Measurements from ENCODE around the gene AOPEP. TPM values are rescaled to one million over a fixed set of nuclear protein-coding genes. Genes with fewer than 3 reads are reported as not detected.

Gene AOPEP
- total and polyA plus RNA-seq, 9 of the 15 experiments (the other 6 are each of a cell fraction or from before 2014, with no cell fraction given) = 4.5 to 19.3 (median 13.5) TPM

GRCh38 chr9:95045751-95046150, 319.3 kb downstream of the AOPEP start:
- ChIA-PET CTCF (ENCODE audit: low intra/inter-chr PET ratio) (no interaction called here), POLR2A (interaction anchor here (0.8 to 1.5 kb wide), 2 partner anchors 9 to 20 kb away, joined by 3 read pairs; no protein-coding TSS in a partner anchor)
- H3K4me2 ChIP-seq (ENCODE audit: insufficient read depth, low read length) = no peak overlapping the region
- WGBS (ENCODE audit: insufficient coverage, low coverage, missing lambda C conversion rate) = 70% methylated on average over 16 of the region's 16 CpGs
- no TSS peak for BruUV-seq (replicated peaks)
- peaks cover 3% of the 10 kb centered on the region; the same call in 1 of the 3 replicates for H3K79me2 ChIP-seq (ENCODE audit: control insufficient read depth, insufficient read depth, low read length)
- no peaks in the 10 kb centered on the region for H4K20me1 ChIP-seq (replicated peaks; ENCODE audit: control insufficient read depth, insufficient read depth, low read length)
- in situ Hi-C loops (cut with MboI) (no loop called here), intact Hi-C loops (cut with micrococcal nuclease) (no loop called here)
- no peaks in the 10 kb centered on the region for H3K9me3 ChIP-seq (replicated peaks; ENCODE audit: control insufficient read depth, insufficient read depth, low read depth, low read length)
- no peak overlapping the region for H2AFZ ChIP-seq (ENCODE audit: low read depth, low read length)
- peaks cover 2 to 13% of the 10 kb centered on the region in 2 experiments; a peak in 4 of 5 replicates for H3K4me1 ChIP-seq (replicated peaks in 1 of 2; ENCODE audit: control insufficient read depth in 2 of 2, insufficient read depth in 2 of 2, low read length in 2 of 2)
- H3K4me3 ChIP-seq = no peak overlapping the region
- FAIRE-seq (no peak), ATAC-seq (no peak), DNase-seq (ENCODE audit: extremely low read depth in 1 of 4, low spot score in 3 of 4) (no peak)
- no peak overlapping the region for H3K9ac ChIP-seq (ENCODE audit: insufficient read depth in 1 of 2, low read depth in 2 of 2, low read length in 2 of 2)
- H3K27ac ChIP-seq (ENCODE audit: extremely low read depth, low read depth, low read length) = no peak overlapping the region
- H3K36me3 ChIP-seq (ENCODE audit: control insufficient read depth, insufficient read depth, low read length) = 0 out of 3 replicates have a peak, but pooled peaks cover 2% of the 10 kb centered on the region
- no peaks in the 10 kb centered on the region for H3K9me1 ChIP-seq (ENCODE audit: control insufficient read depth, insufficient read depth, low read length)
- no peaks in the 10 kb centered on the region for H3K27me3 ChIP-seq (ENCODE audit: control insufficient read depth in 2 of 2, insufficient read depth in 2 of 2, low read length in 2 of 2)
- TF ChIP-seq RFX5 (IDR thresholded peaks at IDR 0.05; ENCODE audit: low read depth, low read length) (no peak), USF1 (CRISPR knock-in tag; IDR thresholded peaks at IDR 0.05) (no peak), OTX1 (CRISPR knock-in tag; IDR thresholded peaks at IDR 0.05) (no peak), UBTF (IDR thresholded peaks at IDR 0.05; ENCODE audit: borderline replicate concordance in 1 of 2, low read depth in 2 of 2, low read length in 2 of 2) (no peak), U2AF2 (optimal IDR thresholded peaks at IDR 0.05; ENCODE audit: low read depth, low read length) (no peak), PURB (CRISPR knock-in tag; IDR thresholded peaks at IDR 0.05; ENCODE audit: low read depth) (no peak), NEUROD1 (IDR thresholded peaks at IDR 0.05; ENCODE audit: borderline replicate concordance, low read depth, low read length, partially characterized antibody) (no peak), SAP30 (IDR thresholded peaks at IDR 0.05; ENCODE audit: borderline replicate concordance, insufficient read depth, low read depth, low read length, poor library complexity, severe bottlenecking) (no peak), NRF1 (conservative IDR thresholded peaks at IDR 0.05 in 1 of 2, IDR thresholded peaks at IDR 0.05 in 1 of 2) (no peak), TOE1 (IDR thresholded peaks at IDR 0.05; ENCODE audit: borderline replicate concordance) (no peak), TOE1 (CRISPR knock-in tag; IDR thresholded peaks at IDR 0.05; ENCODE audit: borderline replicate concordance, low read depth) (no peak), RBM25 (IDR thresholded peaks at IDR 0.05; ENCODE audit: low read depth, low read length, severe bottlenecking) (no peak), TCFL5 (CRISPR knock-in tag; conservative IDR thresholded peaks at IDR 0.05) (no peak), THRA (IDR thresholded peaks at IDR 0.05) (no peak), NUFIP1 (IDR thresholded peaks at IDR 0.05; ENCODE audit: partially characterized antibody) (no peak)
- TF ChIP-seq, protein P1, sequence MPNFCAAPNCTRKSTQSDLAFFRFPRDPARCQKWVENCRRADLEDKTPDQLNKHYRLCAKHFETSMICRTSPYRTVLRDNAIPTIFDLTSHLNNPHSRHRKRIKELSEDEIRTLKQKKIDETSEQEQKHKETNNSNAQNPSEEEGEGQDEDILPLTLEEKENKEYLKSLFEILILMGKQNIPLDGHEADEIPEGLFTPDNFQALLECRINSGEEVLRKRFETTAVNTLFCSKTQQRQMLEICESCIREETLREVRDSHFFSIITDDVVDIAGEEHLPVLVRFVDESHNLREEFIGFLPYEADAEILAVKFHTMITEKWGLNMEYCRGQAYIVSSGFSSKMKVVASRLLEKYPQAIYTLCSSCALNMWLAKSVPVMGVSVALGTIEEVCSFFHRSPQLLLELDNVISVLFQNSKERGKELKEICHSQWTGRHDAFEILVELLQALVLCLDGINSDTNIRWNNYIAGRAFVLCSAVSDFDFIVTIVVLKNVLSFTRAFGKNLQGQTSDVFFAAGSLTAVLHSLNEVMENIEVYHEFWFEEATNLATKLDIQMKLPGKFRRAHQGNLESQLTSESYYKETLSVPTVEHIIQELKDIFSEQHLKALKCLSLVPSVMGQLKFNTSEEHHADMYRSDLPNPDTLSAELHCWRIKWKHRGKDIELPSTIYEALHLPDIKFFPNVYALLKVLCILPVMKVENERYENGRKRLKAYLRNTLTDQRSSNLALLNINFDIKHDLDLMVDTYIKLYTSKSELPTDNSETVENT (CRISPR knock-in tag; IDR thresholded peaks at IDR 0.05) = no peak

Data from K562 (cell line).